ENCODE measurements around the gene NIM1K. TPM values are rescaled to one million over a fixed set of nuclear protein-coding genes. Genes with fewer than 3 reads are reported as not detected.

The NIM1K gene
- total and polyA plus RNA-seq, 4 donors: 1.0 to 4.2 (median 3.1) TPM; not detected in 1

DNA sequence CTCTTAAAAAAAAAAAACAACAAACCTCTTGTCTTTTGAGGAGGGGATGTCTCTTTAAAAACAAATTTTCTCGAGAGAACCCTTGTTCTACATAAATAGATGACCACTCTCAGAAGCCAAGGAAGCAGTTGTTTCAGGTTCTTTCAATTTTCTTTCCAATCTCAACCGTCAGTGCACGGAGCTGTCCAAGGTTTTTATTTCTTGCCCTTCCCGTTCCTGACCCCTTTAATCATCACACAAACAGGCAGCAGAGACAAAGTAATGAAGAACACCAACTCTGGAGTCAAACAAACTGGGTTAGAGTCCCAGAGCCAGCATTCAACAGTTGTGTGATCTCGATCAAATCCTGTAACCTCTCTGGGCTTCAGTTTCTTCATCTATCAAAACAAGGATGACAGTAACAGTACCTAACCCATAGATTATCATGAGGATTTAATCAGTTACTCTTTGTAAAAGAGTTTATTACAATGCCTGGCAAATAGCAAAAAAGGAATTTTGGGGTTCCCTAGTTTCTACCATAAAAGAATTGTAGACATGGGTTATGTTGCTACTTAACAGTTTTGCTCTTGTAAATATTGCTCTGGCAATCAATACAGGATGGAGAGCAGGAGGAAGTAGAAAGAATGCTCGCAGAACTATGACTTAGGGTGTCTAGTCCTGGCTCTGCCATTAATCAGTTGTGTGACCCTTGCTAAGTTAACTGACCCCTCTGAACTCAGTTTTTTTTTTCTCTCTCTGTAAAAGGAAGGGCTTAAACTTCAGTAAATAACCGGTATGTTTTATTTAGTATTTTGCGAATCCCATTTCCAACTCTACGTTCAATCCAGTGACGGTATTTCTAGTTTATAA is 1.0 kb upstream of the NIM1K start:
- 24 to 28% methylated on average over 10 of the region's 10 CpGs for WGBS, 2 donors
- H3K4me3 ChIP-seq: no peak overlapping the region
- DNase-seq (peak in 2 of 3 donors; percentile 43 to 61), ATAC-seq (ENCODE audit: insufficient read depth, low FRiP score) (no peak)
- peaks cover 0 to 32% (median 6%) of the 10 kb centered on the region in 3 donors for H3K27me3 ChIP-seq (ENCODE audit: control insufficient read depth in 3 of 3, insufficient read depth in 3 of 3, low read length in 2 of 3)
- H3K9ac ChIP-seq (ENCODE audit: insufficient read depth in 1 of 2, low read length in 2 of 2): no peak overlapping the region
- TF ChIP-seq, protein P1, sequence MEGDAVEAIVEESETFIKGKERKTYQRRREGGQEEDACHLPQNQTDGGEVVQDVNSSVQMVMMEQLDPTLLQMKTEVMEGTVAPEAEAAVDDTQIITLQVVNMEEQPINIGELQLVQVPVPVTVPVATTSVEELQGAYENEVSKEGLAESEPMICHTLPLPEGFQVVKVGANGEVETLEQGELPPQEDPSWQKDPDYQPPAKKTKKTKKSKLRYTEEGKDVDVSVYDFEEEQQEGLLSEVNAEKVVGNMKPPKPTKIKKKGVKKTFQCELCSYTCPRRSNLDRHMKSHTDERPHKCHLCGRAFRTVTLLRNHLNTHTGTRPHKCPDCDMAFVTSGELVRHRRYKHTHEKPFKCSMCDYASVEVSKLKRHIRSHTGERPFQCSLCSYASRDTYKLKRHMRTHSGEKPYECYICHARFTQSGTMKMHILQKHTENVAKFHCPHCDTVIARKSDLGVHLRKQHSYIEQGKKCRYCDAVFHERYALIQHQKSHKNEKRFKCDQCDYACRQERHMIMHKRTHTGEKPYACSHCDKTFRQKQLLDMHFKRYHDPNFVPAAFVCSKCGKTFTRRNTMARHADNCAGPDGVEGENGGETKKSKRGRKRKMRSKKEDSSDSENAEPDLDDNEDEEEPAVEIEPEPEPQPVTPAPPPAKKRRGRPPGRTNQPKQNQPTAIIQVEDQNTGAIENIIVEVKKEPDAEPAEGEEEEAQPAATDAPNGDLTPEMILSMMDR (IDR thresholded peaks at IDR 0.05; ENCODE audit: control extremely low read depth, extremely low read depth): no peak
- no peaks in the 10 kb centered on the region for H3K9me3 ChIP-seq (ENCODE audit: control insufficient read depth in 4 of 4, insufficient read depth in 3 of 4, low read length in 3 of 4)
- no peaks in the 10 kb centered on the region for H3K36me3 ChIP-seq (ENCODE audit: control insufficient read depth in 4 of 4, insufficient read depth in 4 of 4, low read length in 4 of 4)
- peaks cover 0 to 22% (median 10%) of the 10 kb centered on the region in 5 donors for H3K4me1 ChIP-seq (ENCODE audit: control insufficient read depth in 5 of 5, insufficient read depth in 5 of 5, low read length in 5 of 5)
- H3K27ac ChIP-seq (ENCODE audit: low read depth in 1 of 2, low read length in 1 of 2): no peak overlapping the region

GRCh38 chr5:43192558-43193180 is 644 bp downstream of the NIM1K start:
- H3K27ac ChIP-seq (ENCODE audit: low read depth in 1 of 2, low read length in 1 of 2): no peak overlapping the region
- H3K4me3 ChIP-seq: peak overlapping the region; percentile 28
- ATAC-seq (ENCODE audit: insufficient read depth, low FRiP score) (peak; percentile 36), DNase-seq (peak; percentile 15 to 42 (median 18))
- TF ChIP-seq, protein P1 (IDR thresholded peaks at IDR 0.05; ENCODE audit: control extremely low read depth, extremely low read depth): no peak
- H3K36me3 ChIP-seq (ENCODE audit: control insufficient read depth in 4 of 4, insufficient read depth in 4 of 4, low read length in 4 of 4): no peaks in the 10 kb centered on the region
- H3K9ac ChIP-seq (ENCODE audit: insufficient read depth in 1 of 2, low read length in 2 of 2): no peak overlapping the region
- no peaks in the 10 kb centered on the region for H3K9me3 ChIP-seq (ENCODE audit: control insufficient read depth in 4 of 4, insufficient read depth in 3 of 4, low read length in 3 of 4)
- peaks cover 0 to 35% (median 6%) of the 10 kb centered on the region in 3 donors for H3K27me3 ChIP-seq (ENCODE audit: control insufficient read depth in 3 of 3, insufficient read depth in 3 of 3, low read length in 2 of 3)
- 2% methylated on average over 49 of the region's 49 CpGs for WGBS, 2 donors
- H3K4me1 ChIP-seq (ENCODE audit: control insufficient read depth in 5 of 5, insufficient read depth in 5 of 5, low read length in 5 of 5): peaks cover 0 to 22% (median 10%) of the 10 kb centered on the region in 5 donors

DNA sequence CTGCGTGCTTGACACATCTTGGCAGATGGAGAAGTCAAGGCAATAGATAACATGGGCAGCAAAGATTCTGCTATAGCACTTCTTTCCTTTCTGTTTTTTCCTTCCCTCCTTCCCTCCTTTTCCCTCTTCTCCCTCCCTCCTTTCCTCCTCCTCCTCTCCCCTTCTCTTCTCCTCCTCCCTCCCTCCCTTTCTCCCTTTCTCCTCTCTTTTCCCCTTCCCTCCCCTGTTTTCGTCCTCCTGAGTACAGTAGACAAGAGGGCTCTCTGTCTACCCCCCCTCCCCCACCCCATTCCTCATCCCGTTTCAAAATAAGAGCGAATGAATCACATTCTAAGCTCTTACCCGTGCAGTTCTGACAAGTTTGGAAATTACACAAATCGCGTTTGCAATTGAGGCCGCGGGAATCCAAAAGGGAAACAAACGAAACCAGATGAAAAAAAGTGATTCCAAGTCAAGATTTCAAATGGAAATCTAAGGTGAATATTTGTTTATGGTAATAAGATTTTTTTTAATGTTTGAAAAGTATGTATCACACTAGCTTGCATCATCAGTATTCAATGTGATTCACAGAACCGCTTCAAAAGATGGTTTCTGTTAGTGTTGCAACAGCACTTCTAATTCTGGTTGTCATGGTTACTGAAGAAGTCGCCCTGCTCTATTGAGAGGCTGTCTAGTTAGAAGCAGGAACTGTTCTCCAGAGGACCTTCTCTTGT is 1.3 kb downstream of the NIM1K start:
- no peak overlapping the region for H3K27ac ChIP-seq (ENCODE audit: low read depth in 1 of 2, low read length in 1 of 2)
- H3K9ac ChIP-seq (ENCODE audit: insufficient read depth in 1 of 2, low read length in 2 of 2): no peak overlapping the region
- H3K9me3 ChIP-seq (ENCODE audit: control insufficient read depth in 4 of 4, insufficient read depth in 3 of 4, low read length in 3 of 4): no peaks in the 10 kb centered on the region
- H3K4me3 ChIP-seq: peak overlapping the region; percentile 28
- ATAC-seq (ENCODE audit: insufficient read depth, low FRiP score) (peak; percentile 69), DNase-seq (peak; percentile 32 to 88 (median 82))
- H3K4me1 ChIP-seq (ENCODE audit: control insufficient read depth in 5 of 5, insufficient read depth in 5 of 5, low read length in 5 of 5): peaks cover 0 to 22% (median 10%) of the 10 kb centered on the region in 5 donors
- TF ChIP-seq, protein P1 (IDR thresholded peaks at IDR 0.05; ENCODE audit: control extremely low read depth, extremely low read depth): no peak
- H3K36me3 ChIP-seq (ENCODE audit: control insufficient read depth in 4 of 4, insufficient read depth in 4 of 4, low read length in 4 of 4): no peaks in the 10 kb centered on the region
- 4 to 5% methylated on average over 12 of the region's 12 CpGs for WGBS, 2 donors
- H3K27me3 ChIP-seq (ENCODE audit: control insufficient read depth in 3 of 3, insufficient read depth in 3 of 3, low read length in 2 of 3): peaks cover 0 to 37% (median 6%) of the 10 kb centered on the region in 3 donors
